Limb (tissue), 2 donors: ENCODE results near the gene TCTN2.

Experiments used
- DNase-seq, 2 donors: peaks; one replicate each; pipeline ENCODE4 v3.0.0-alpha.2; 2016; ENCODE audit errors: extremely low spot score in 2 of 2

Gene TCTN2

GRCh38 chr12:123741937-123742572, 71.1 kb downstream of the TCTN2 start:
- no peak for DNase-seq

- no peak for DNase-seq
These were observed 72.1 kb downstream of the TCTN2 start for GRCh38 chr12:123743002-123743401.

GRCh38 chr12:123744836-123745235, 73.9 kb downstream of the TCTN2 start:
- DNase-seq, result no peak

- DNase-seq, result no peak
These were observed 76.4 kb downstream of the TCTN2 start for GRCh38 chr12:123747309-123747708.

- no peak for DNase-seq
These were observed 77.2 kb downstream of the TCTN2 start for GRCh38 chr12:123748161-123748560.

GRCh38 chr12:123748661-123749060, 77.7 kb downstream of the TCTN2 start:
- no peak for DNase-seq

GRCh38 chr12:123749355-123749754, 78.4 kb downstream of the TCTN2 start:
- no peak for DNase-seq

GRCh38 chr12:123750159-123750656, 79.3 kb downstream of the TCTN2 start:
- no peak for DNase-seq

- DNase-seq, result no peak
These were observed 81.1 kb downstream of the TCTN2 start for GRCh38 chr12:123752046-123752445.

GRCh38 chr12:123754041-123754772, 83.3 kb downstream of the TCTN2 start:
- DNase-seq, result no peak

- DNase-seq, result no peak
These were observed 86.6 kb downstream of the TCTN2 start for GRCh38 chr12:123757561-123757960.
